GM12878 (cell line): ENCODE data around the gene PPP2R3B. TPM values are rescaled to one million over a fixed set of nuclear protein-coding genes. Genes with fewer than 3 reads are reported as not detected.

Source experiments
- ATAC-seq: fragments of 200-7000 bp; cut with Tn5 transposase; 3 replicates; pipeline ENCODE4 v1.9.1; 2020; ENCODE audit warnings: mild to moderate bottlenecking, moderate library complexity
- BruUV-seq: library from RNA; stranded (reverse); fragments of 400-500 nt; replicated peaks from 2 replicates; lab custom pipeline; 2021; lab: Mats Ljungman, UMichigan
- CTCF ChIA-PET: fragments of 300-600 bp; sonication (Branson Sonifier 250); formaldehyde crosslinking; extraction: SDS; loops from one replicate; lab custom pipeline; 2021; ENCODE audit warnings: inconsistent platforms; lab: Yijun Ruan, JAX
- POLR2A ChIA-PET: fragments of 350-600 bp; formaldehyde crosslinking; extraction: SDS; loops from one replicate; lab custom pipeline; 2021; ENCODE audit warnings: inconsistent platforms; lab: Charles Lee
- RAD21 ChIA-PET: fragments of 300-600 bp; sonication (Branson Sonifier 250); formaldehyde crosslinking; loops from one replicate; lab custom pipeline; 2023; ENCODE audit warnings: antibody characterized with exemption; ENCODE audit not compliant: unreplicated experiment; lab: Charles Lee
- SMC1A ChIA-PET: fragments of 300-600 bp; sonication (Branson Sonifier 250); formaldehyde crosslinking; loops from one replicate; lab custom pipeline; 2023; ENCODE audit not compliant: unreplicated experiment, uncharacterized antibody; lab: Charles Lee
- DNase-seq: peaks from one replicate; pipeline ENCODE4 v3.0.0-alpha.2; 2011; ENCODE audit warnings: low read depth, low spot score
- FAIRE-seq: peaks from 3 replicates; lab custom pipeline; 2011; peaks lifted over from hg19 to GRCh38; lab: Jason Lieb, UNC
- H2AFZ ChIP-seq: 2 replicates; pipeline ENCODE4 v1.6.0; 2011; ENCODE audit warnings: low read depth, low read length, control low read depth; ENCODE audit not compliant: control insufficient read depth
- H3K27ac ChIP-seq: 2 replicates; pipeline ENCODE4 v1.5.1; 2011; ENCODE audit warnings: control low read depth; ENCODE audit not compliant: control insufficient read depth, insufficient read depth
- H3K27me3 ChIP-seq, 2 experiments: replicated peaks in 1 of 2; 2 replicates each; pipeline versions ENCODE4 v1.6.0 to v1.6.1; 2011; ENCODE audit warnings: low read length in 1 of 2; ENCODE audit not compliant: control insufficient read depth in 2 of 2, insufficient read depth in 2 of 2
- H3K36me3 ChIP-seq, 2 experiments: 2 replicates each; pipeline ENCODE4 v1.5.1; 2011; ENCODE audit warnings: low read length in 1 of 2; ENCODE audit not compliant: control insufficient read depth in 2 of 2, insufficient read depth in 2 of 2
- H3K4me1 ChIP-seq: 2 replicates; pipeline ENCODE4 v1.6.1; 2011; ENCODE audit warnings: mild to moderate bottlenecking, low read length, moderate library complexity, mixed read lengths; ENCODE audit not compliant: control insufficient read depth, insufficient read depth
- H3K4me2 ChIP-seq: 2 replicates; pipeline ENCODE4 v1.6.0; 2011; ENCODE audit warnings: control low read depth; ENCODE audit not compliant: control insufficient read depth, insufficient read depth
- H3K4me3 ChIP-seq: fragments of 200-600 bp; sonication (generic); 2 replicates; pipeline ENCODE4 v1.5.1; 2016
- H3K79me2 ChIP-seq: 2 replicates; pipeline ENCODE4 v1.6.0; 2011; ENCODE audit warnings: low read length; ENCODE audit not compliant: control insufficient read depth, insufficient read depth
- H3K9ac ChIP-seq: 2 replicates; pipeline ENCODE4 v1.8.0; 2011; ENCODE audit warnings: low read length, control low read depth, mixed read lengths; ENCODE audit not compliant: control insufficient read depth, insufficient read depth
- H3K9me3 ChIP-seq: replicated peaks from 3 replicates; pipeline ENCODE4 v1.5.1; 2011; ENCODE audit warnings: mild to moderate bottlenecking, low read length; ENCODE audit not compliant: control insufficient read depth, insufficient read depth
- H4K20me1 ChIP-seq: 2 replicates; pipeline ENCODE4 v1.6.0; 2011; ENCODE audit not compliant: control insufficient read depth, insufficient read depth
- BRCA1 ChIP-seq: IDR thresholded peaks from 2 replicates; pipeline ENCODE4 v1.6.1; 2011; ENCODE audit warnings: low read depth, low read length, improper control_type of control experiment
- CBX3 ChIP-seq: fragments of 200-600 bp; sonication (generic); IDR thresholded peaks from 2 replicates; pipeline ENCODE4 v1.6.1; 2016; ENCODE audit warnings: low read depth, borderline replicate concordance
- E4F1 ChIP-seq: fragments of 450-650 bp; IDR thresholded peaks from 2 replicates; pipeline ENCODE4 v1.6.1; 2018; ENCODE audit warnings: borderline replicate concordance, mild to moderate bottlenecking; ENCODE audit not compliant: partially characterized antibody
- NR2F1 ChIP-seq: fragments of 450-650 bp; conservative IDR thresholded peaks from 2 replicates; pipeline ENCODE4 v1.6.1; 2017; ENCODE audit warnings: mild to moderate bottlenecking
- PBX3 ChIP-seq: IDR thresholded peaks from 2 replicates; pipeline ENCODE4 v1.6.1; 2011; ENCODE audit warnings: mild to moderate bottlenecking, low read depth, low read length, moderate library complexity; ENCODE audit not compliant: insufficient replicate concordance
- PKNOX1 ChIP-seq: fragments of 450-650 bp; IDR thresholded peaks from 2 replicates; pipeline ENCODE4 v1.6.1; 2016; ENCODE audit warnings: mild to moderate bottlenecking
- PML ChIP-seq: IDR thresholded peaks from 2 replicates; pipeline ENCODE4 v1.6.1; 2012; ENCODE audit warnings: low read length, inconsistent platforms
- SIX5 ChIP-seq: IDR thresholded peaks from 2 replicates; pipeline ENCODE4 v1.6.1; 2011; ENCODE audit warnings: mild to moderate bottlenecking, low read depth, low read length, moderate library complexity; ENCODE audit not compliant: severe bottlenecking
- TBL1XR1 ChIP-seq: IDR thresholded peaks from 2 replicates; pipeline ENCODE4 v1.6.1; 2012; ENCODE audit warnings: low read depth, low read length, improper control_type of control experiment
- YBX1 ChIP-seq: fragments of 450-650 bp; IDR thresholded peaks from 2 replicates; pipeline ENCODE4 v1.6.1; 2016; ENCODE audit warnings: antibody characterized with exemption
- YY1 ChIP-seq: IDR thresholded peaks from 2 replicates; pipeline ENCODE4 v1.6.1; 2011; ENCODE audit warnings: low read depth, mild to moderate bottlenecking, low read length
- ZSCAN29 ChIP-seq: fragments of 450-650 bp; IDR thresholded peaks from 2 replicates; pipeline ENCODE4 v1.6.1; 2017; ENCODE audit warnings: mild to moderate bottlenecking, moderate library complexity
- WGBS: methylation state at CpG from one replicate; pipeline ENCODE4 v1.1.6; 2016; ENCODE audit warnings: low lambda C conversion rate; ENCODE audit not compliant: insufficient replicate concordance, insufficient coverage; ENCODE audit errors: missing lambda C conversion rate; 5-methylcytosine and 5-hydroxymethylcytosine counted together
- in situ Hi-C: fragments of 300-500 bp; cut with MboI; formaldehyde crosslinking; loops from 9 replicates; pipeline ENCODE4 v1.14.3; 2018; ENCODE audit warnings: mixed read lengths
- intact Hi-C: fragments of 100-400 bp; cut with micrococcal nuclease; formaldehyde crosslinking; loops from one replicate; pipeline ENCODE4 v1.14.2; 2022; ENCODE audit not compliant: unreplicated experiment
- polyA plus RNA-seq, 11 experiments: library from polyadenylated mRNA; depleted of rRNA in 4 of 11; unstranded in 6 of 11; stranded (reverse) in 5 of 11; fragments of >200 nt; fragmentation: Nextera tagmentation in 4 of 11; fragmentation: Illumina TruSeq in 1 of 11; extraction: Ambion mirVana in 4 of 11; extraction: Trizol in 1 of 11; gene quantifications; 1 replicate in 1 of 11; 2 replicates in 10 of 11; pipeline versions ENCODE4 v1.2.1 to v1.2.3, GENCODE V29; 2011 to 2016; ENCODE audit warnings: inconsistent platforms in 2 of 11, missing spikeins in 2 of 11, low read depth in 1 of 11
- total RNA-seq, 4 experiments: library from RNA; depleted of rRNA in 3 of 4; stranded (reverse); fragments of >200 nt in 3 of 4; fragmentation: Illumina TruSeq in 1 of 4; extraction: Trizol in 1 of 4; gene quantifications; 2 replicates each; pipeline versions ENCODE4 v1.2.1 to v1.2.3, GENCODE V29; 2013 to 2021
- TF ChIP-seq, protein P1 (sequence below): fragments of 150-350 bp; IDR thresholded peaks from 2 replicates; pipeline ENCODE4 v1.6.1; 2016; ENCODE audit warnings: low read depth, low read length

PPP2R3B gene
- total and polyA plus RNA-seq, 10 of the 15 experiments (the other 5 are each of a cell fraction or from before 2014, with no cell fraction given) = 0.11 to 34.3 (median 9.7) TPM; not detected in 1

- H3K79me2 ChIP-seq = no peaks in the 10 kb centered on the region
- H3K27me3 ChIP-seq = no peaks in the 10 kb centered on the region; a peak in 1 of 4 replicates
- SMC1A ChIA-PET = no interaction called here
- CTCF ChIA-PET = no interaction called here
- 41% methylated on average over 24 of the region's 25 CpGs for WGBS
- DNase-seq (no peak), ATAC-seq (no peak), FAIRE-seq (no peak)
- in situ Hi-C loops = no loop called here
- no peaks in the 10 kb centered on the region for H3K4me1 ChIP-seq
- no peaks in the 10 kb centered on the region for H3K36me3 ChIP-seq
- H3K4me3 ChIP-seq = no peak overlapping the region
- RAD21 ChIA-PET = no interaction called here
- intact Hi-C loops = no loop called here
- H3K9ac ChIP-seq = no peak overlapping the region
- no peaks in the 10 kb centered on the region; the same call in 2 of the 3 replicates for H3K9me3 ChIP-seq
- no peak overlapping the region for H2AFZ ChIP-seq
- no peak overlapping the region for H3K4me2 ChIP-seq
- H4K20me1 ChIP-seq = no peaks in the 10 kb centered on the region
- POLR2A ChIA-PET = no interaction called here
- no peak overlapping the region for H3K27ac ChIP-seq
- no TSS peak for BruUV-seq
- no peak for TF ChIP-seq TBL1XR1
- no peak for TF ChIP-seq BRCA1
- TF ChIP-seq NR2F1 = no peak
- TF ChIP-seq YBX1 = no peak
- TF ChIP-seq PKNOX1 = no peak
- TF ChIP-seq YY1 = no peak
- TF ChIP-seq SIX5 = no peak
- no peak for TF ChIP-seq PBX3
- TF ChIP-seq PML = no peak
- no peak for TF ChIP-seq ZSCAN29
- no peak for TF ChIP-seq E4F1
- no peak for TF ChIP-seq CBX3
- TF ChIP-seq, protein P1, sequence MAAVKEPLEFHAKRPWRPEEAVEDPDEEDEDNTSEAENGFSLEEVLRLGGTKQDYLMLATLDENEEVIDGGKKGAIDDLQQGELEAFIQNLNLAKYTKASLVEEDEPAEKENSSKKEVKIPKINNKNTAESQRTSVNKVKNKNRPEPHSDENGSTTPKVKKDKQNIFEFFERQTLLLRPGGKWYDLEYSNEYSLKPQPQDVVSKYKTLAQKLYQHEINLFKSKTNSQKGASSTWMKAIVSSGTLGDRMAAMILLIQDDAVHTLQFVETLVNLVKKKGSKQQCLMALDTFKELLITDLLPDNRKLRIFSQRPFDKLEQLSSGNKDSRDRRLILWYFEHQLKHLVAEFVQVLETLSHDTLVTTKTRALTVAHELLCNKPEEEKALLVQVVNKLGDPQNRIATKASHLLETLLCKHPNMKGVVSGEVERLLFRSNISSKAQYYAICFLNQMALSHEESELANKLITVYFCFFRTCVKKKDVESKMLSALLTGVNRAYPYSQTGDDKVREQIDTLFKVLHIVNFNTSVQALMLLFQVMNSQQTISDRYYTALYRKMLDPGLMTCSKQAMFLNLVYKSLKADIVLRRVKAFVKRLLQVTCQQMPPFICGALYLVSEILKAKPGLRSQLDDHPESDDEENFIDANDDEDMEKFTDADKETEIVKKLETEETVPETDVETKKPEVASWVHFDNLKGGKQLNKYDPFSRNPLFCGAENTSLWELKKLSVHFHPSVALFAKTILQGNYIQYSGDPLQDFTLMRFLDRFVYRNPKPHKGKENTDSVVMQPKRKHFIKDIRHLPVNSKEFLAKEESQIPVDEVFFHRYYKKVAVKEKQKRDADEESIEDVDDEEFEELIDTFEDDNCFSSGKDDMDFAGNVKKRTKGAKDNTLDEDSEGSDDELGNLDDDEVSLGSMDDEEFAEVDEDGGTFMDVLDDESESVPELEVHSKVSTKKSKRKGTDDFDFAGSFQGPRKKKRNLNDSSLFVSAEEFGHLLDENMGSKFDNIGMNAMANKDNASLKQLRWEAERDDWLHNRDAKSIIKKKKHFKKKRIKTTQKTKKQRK = no peak
Measured at GRCh38 chrX:368811-369562, 17.7 kb downstream of the PPP2R3B start.
